Measurements from ENCODE around the gene RENBP.

RENBP gene

DNA sequence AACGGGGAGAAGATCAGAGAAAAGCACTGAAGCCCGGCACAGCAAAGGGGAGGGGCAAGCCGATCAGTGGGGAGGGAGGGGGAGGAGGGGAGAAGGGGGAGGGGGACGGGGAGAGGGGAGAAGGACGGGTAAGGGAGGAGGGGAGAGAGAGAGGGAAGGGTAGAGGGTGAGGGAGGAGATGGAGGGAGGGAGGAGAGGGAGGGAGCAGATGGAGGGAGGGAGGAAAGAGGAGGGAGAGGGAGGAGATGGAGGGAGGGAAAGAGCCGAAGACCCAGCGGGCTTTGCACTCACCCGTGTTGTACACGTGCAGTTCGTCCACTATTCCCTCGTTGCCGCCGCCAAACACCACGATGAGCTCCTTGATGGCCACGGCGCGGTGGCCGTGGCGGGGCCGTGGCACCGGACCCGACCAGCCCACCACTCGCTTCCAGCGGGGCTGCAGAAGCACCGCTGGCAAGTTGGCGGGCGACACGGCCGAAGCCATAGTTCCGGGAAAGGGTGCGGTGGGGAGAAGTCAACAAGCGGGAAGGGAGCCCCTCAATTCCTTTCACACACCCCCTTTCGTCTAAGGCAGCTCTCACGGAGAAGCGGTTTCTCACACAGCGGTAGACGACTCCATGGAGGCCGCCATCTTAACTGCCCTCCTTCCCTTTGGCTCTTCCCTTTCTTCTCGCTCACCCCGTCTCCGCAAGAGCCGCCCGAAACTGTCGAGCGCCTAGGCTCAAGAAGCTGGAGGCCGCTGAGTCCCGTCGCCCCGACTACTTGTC is 26.1 kb upstream of the RENBP start:
- DNase-seq (ENCODE audit: low spot score) = peak; percentile 40

DNA sequence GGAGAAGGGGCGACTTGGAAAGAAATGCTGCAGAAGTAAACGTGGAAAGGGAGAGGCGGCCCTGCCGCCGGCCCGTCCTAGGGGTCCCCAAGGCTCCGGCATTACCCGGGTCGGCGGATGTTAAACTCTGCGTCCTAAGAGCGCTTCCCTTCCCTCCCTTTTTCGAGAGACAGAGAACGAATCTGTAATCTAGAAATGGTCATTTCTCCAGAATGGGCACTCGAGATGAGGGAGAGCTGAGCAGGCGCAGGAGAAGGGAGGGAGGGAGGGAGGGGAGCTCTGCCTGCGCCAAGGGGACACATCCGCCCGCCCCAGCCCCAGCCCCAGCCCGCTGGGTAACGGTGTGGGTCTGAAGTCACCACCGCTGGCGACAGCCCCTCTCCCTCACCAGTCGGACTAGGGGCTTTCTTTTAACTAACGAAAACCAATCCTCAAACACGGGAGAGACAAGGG is 25.5 kb upstream of the RENBP start:
- DNase-seq (ENCODE audit: low spot score) = no peak

DNA sequence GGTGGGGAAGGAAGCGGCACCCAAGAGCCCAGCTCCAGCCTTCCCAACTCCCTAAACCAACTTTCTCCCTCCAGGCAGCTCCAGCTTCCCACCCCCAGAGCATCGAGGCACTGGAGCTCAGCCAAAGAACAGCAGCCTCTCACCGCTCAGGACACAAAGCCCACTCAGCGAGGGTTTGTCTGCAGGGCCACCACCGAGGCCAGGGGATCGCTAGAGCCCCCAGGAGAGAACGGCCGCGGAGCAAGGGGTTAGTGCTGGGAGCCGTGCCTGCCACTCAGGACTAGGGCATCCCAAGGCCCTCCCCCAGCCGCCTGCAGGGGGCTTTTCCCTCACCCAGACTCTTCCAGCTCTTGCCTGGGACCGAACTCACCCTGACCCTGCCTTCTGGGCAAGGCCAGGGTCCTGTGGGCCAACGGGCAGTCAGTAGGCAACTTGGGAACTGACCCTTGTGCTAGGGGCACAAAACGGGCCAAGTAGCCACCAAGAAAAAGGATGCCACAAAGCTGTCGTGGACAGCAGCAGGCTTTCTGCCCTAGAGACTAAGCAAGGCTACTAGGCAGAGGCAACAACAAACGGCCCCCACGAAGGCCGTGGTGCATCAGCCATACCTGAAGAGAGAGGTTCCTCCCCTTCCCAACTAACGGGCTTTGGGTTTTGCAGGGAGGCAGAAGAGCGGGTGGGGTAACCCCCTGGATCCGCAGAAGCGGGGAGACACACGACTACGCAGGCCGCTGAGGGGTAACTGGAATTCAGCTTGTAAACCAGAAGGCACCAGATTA is 24.9 kb upstream of the RENBP start:
- DNase-seq (ENCODE audit: low spot score) = no peak

DNA sequence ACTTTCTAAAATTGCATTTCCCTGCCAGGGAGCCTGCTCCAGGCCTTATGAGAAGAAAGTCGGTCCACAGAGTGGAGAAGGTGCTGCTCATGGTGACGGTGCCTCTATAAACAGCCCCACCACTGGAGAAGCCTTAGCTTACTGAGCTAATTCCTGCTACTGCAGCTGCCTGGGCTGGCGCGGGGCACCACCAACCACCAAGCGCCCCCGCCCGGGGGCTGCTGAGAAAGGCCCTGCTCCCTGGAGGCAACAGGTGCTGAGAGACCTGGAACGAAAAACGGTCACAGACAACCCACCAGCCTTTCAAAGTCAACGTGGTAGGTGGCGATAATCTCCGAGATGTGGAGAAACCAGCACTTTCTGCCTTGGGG is 24.3 kb upstream of the RENBP start:
- peak; percentile 50 for DNase-seq (ENCODE audit: low spot score)

DNA sequence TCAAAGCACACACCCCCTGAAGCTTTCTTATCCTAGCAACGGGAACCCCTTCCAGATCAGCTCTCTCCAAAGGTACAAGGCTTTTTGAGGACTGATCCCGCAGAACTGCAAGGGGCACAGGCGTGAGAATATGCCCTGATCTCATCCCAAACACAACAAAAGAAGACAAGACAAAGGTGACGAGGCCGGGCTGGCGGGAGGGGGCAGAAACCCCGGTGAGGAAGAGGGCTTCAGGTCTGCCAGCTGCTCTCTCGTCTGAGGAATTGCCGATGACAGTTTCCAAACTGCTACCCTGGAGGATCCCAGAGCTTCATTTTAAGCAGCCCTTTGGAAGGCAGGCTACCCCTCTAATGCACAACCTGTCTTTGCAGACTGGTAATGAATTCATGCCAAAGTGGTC is 23.8 kb upstream of the RENBP start:
- DNase-seq (ENCODE audit: low spot score) = no peak

DNA sequence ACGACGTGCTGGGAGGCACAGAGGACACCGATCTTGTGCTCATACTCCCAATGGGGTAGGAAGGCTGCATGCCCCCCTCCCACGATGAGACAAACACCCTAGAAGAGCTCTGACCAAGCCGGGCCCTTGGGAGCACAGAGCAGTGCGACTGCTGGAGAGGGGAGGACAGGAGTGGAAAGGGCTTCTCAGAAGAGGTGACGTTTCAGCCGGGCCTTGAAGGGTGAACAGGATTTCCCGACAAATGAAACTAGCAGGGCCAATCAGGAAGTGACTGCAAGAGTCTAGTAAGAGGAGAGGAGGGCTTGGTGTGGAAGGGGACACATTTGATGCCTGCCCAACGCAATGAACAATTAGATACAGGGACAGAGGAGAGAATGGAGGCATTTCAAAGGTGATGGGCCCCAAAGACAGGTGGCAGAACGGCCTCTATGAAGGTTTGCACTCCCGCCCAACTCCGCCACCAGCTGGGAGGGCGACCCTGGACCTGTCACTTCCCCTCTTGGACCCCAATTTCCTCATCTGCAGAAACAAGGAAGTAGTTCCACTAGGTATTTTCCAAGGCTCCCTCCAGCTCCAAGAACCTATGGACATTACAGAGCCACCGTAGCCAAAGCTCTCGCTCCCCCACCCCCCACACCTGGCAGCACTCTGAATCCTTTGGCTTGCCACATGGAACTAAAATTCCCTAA is 23.2 kb upstream of the RENBP start:
- DNase-seq (ENCODE audit: low spot score) = peak; percentile 45

DNA sequence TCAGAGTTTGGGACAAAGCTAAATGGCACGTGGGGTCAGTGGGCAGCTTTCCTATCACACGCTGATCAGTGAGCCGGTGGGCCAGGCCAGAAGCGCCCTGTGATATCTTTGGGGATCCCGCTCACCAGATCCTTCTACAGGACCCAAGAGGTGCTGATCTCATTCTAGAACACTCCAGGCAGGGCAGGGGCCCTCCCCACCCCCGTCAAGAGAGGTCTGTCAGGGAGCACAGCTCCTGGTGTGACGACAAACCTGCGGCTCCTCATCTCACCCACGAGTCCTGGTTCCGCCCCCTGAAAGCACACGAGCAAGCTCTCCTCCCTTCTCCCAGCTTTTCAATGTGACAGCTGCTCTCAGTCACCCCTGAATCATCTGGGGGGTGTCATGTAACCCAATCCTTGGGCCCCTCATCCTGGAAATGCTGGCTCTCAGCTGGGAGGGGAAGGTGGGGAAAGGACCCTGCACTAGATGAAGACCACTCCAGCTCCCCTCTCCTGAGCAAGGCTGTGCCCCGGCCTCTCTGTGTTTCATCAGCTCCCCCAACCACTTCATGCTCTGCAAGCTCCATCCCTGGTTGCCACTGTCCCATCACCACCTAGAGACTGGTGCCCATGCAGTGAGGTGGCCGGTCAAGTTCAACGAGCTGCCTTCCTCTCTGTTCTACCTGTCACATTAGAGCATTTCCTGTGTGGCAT is 22.5 kb upstream of the RENBP start:
- no peak for DNase-seq (ENCODE audit: low spot score)

DNA sequence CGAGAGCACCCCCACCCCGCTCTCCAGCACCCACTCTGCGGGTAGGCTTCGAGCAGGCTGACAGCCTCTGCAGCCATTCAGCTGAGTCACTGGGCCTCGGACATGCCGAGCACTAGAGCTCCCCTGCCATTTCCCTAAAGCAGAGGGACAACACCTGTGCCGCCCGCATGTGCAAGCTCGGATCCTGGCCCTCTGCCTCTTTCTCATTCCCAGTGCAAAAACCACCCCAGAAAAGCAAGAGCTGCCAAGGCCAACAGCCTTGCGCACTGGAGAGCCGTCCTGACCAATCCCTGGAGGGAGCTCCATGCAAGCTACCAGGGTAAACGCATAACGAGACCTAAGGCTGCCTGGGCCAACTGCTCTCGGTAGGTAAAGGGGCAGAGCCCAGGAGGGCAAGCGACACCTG is 21.8 kb upstream of the RENBP start:
- DNase-seq (ENCODE audit: low spot score) = no peak

DNA sequence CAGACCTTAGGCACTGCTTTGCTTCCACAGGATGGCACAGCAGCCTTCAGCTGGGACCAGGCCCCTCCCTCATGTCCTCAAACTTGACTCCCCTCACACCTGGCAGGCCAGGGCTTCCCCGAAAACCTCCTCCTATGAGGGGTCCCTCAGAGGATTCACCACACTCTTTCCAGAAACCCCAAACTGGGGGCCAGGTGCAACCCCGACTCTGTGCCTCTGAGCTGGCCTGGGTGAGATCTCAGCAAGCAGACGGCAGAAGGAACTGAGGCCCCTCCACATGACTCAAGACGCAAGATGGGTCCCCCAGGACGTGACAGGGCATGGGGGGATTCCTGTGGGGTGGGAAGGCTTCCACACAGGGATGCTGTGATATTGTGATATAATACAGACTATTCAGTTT is 21.0 kb upstream of the RENBP start:
- no peak for DNase-seq (ENCODE audit: low spot score)

DNA sequence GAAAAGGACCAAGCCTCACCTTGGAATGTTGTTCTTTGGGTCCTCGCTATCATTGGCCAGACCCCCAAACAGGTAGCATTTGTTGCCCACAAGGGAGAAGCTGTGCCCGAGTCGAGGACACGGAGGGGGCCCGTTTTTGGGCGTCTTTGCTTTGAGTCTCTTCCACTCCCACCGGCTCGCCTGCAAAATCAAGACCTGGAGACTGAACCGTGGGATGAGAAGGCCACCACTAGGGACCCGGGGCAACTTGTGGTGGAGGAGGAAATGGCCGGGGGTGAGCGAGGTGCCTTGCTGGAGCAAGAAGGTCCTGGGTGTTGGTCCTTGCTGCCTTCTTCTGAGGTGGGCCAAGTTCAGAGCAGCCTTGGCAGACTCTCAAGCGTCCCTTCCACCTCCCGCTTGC is 19.7 kb upstream of the RENBP start:
- DNase-seq (ENCODE audit: low spot score) = no peak

DNA sequence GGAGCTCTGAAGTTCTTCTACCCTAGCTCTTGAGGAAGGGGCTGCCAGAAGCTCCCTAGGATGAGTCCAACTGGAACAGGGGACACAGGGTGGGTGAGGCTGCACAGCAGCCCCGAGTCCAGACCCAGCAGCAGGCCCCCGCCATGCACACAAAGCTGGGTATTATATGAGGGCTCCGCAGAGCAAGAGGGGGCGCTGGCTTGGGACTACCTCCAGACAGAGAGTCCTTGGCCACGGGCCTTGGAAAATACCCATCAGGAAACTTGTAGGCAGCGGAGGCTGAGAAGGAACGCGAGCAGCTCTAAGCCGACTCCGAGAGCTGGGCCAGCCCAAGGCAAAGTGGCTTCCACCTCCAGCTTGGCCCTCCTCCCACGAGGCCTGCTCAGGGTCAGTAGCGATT is 19.1 kb upstream of the RENBP start:
- DNase-seq (ENCODE audit: low spot score) = no peak

DNA sequence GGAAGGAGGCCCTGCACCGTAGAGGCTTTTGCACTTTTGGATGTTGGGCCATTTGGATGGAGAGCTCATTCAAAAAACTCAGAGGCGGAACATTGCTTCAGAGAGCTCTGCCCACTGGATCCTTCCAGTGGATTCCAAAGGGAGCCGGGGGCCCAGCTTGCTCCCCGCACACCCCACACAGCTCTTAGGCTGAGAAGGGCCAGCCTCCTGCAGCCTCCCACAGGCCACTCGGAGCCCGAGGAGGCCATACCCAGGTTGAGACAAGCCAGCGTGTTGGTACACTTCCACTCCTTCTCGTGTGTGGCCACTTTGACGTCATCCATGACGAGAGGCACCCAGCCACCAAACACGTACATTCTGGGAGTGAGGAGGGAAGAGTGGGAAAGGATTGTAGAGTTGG is 16.8 kb upstream of the RENBP start:
- DNase-seq (ENCODE audit: low spot score) = no peak

DNA sequence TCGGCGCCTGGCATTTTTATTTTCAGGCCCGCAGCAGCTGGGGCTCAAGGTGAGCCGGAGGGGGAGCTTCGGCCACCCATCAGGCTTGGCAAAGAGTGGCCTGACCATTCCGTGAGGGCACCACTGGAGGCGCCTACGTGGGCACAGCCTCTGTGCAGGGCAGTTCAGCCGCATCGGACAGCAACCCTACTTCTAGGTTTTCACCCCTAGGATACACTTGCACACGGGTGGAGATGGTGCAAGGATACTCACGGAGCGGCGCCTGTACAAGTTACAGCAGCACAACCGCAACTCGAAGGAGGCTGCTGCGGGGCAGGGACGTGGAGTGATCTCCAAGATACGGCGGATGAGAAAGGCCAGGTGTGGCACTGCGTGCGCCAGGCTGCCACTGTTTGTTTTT is 16.3 kb upstream of the RENBP start:
- no peak for DNase-seq (ENCODE audit: low spot score)

DNA sequence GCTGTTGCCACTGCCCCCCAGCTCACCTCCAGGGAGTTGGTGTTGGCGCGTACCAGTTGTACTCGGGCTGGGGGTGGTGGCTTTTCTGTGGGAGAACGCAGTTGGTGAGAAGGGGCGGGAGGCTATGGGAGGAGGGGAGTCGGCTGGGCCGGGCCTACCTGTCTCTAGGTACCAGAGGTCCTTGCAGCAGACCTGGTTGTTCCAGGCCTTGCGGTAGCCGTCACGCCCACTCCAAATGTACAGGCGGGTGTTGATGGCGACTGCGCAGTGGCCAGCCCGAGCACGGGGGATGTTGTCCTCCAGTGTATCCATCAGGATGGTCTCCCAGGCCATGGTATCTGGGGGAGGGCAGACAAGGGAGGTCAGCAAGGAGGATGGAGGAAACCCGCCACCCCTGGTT is 15.6 kb upstream of the RENBP start:
- DNase-seq (ENCODE audit: low spot score) = no peak

DNA sequence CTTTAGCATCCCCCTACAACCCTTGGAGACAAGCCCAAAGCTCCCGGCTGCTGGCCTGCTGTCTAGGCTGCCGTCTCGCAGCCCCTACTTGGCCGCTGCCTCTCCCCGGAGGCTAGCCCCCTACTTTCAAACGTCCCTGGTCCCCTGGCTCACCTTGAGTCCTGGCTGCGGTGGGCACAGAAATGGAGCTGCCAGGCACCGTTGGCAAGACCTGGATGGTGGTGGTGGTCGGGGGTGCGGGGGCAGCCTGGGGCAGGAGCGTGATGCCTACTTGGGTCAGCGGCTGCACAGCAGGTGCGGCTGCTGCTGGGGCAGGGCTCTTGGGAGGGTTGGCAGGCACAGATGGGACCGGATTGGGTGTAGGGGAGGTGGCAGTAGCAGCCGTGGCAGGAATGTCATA is 15.2 kb upstream of the RENBP start:
- no peak for DNase-seq (ENCODE audit: low spot score)

DNA sequence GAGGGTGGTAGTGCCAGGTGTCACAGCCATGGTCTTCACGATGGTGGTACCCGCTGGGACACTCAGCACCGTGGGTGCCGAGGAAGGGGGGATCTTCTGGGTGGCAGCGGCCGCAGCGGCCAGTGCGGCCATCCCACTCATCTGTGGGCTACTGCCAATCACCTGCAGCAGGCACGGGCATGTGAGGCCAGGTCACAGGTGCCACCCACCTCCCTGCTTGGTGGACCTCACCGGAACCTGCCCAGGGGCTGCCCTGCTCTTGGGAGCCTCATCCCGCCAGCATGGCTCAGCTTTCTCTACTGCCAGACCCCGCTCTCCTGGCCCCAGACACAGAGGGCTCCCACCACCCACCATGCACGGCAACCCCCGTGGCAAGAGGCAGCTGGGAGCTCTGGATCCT is 14.2 kb upstream of the RENBP start:
- no peak for DNase-seq (ENCODE audit: low spot score)

DNA sequence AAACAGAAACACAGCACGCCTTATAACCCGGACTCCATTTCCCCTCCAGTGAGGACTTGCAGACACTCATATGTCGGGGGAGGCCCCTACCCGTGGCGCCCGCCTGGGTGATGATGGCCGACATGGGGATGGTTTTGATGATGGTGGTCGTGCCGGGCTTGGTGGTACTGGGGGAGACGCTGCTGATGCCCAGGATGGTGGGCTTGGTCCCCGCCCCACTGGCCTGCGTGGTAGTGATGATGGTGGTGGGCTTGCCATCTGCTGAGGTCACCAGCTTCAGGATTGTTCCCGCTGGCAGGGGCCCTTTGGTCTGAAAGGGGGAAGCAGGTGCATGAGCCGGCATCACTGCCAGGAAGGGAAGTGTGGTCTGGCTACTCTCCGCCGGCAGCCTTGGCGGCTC is 12.8 kb upstream of the RENBP start:
- DNase-seq (ENCODE audit: low spot score) = no peak

DNA sequence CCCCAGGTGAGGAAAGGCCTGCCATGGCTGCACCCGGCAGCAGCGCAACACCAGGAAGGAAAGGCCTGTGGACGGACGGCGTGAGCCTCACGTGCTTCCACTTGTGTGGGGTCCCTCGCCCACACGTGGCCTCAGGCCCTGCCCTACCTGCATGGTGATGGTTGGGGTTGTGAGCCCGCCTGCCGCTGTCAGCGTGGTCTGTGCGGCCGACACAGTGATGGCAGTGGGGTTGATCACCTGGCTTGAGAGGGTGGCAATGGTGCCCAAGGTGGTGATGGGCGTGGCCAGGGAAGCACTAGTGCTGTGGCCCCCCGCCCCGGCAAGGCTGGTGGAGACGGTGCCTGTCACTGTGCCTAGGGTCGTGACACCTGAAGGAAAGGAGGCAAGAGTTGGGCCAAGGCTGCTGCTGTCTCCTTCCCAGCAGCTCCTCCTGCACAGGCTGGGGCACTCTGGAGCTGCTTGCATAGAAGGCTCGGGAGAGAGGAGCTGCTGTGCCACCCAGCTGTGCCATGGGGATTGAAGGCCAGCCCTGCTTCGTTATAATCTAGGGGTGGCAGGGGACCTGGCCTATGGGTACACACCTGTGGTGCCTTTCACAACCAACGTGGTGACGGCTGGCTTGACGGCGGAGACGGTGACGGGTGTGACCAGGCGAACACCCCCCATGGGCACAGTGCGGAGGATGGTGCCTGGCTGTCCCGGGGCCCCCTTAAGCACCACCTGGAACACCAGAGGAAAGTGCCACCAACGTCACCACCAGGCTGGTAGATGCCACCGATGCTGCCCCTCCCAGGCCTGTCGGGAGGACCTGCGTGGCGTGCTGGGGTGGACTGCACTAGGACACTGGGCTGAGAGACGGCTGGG is 11.8 kb upstream of the RENBP start:
- DNase-seq (ENCODE audit: low spot score) = no peak

DNA sequence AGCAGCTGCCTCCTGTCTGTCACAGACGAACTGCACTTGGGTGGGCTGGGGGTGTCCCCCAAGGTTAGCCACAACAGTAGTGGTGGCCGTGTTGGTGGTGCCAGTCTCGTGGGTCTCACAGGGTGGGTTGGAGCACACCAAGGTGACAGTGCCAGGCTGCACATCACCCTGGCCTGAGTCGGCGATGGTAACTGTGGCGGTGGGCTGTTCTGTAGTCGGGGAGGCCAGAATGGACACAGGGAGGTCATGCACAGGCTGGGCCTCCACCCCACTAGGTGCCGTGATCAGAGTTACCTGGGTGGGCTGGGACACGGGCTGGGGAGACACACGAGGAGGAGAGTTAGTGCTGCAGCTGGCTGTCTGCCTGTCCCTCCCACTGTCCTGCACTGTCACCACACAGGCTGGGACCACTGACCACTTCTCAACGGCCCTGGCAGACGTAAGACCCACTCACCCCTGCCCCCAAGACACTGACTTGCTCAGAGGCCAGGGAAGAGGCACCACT is 10.8 kb upstream of the RENBP start:
- DNase-seq (ENCODE audit: low spot score) = no peak

DNA sequence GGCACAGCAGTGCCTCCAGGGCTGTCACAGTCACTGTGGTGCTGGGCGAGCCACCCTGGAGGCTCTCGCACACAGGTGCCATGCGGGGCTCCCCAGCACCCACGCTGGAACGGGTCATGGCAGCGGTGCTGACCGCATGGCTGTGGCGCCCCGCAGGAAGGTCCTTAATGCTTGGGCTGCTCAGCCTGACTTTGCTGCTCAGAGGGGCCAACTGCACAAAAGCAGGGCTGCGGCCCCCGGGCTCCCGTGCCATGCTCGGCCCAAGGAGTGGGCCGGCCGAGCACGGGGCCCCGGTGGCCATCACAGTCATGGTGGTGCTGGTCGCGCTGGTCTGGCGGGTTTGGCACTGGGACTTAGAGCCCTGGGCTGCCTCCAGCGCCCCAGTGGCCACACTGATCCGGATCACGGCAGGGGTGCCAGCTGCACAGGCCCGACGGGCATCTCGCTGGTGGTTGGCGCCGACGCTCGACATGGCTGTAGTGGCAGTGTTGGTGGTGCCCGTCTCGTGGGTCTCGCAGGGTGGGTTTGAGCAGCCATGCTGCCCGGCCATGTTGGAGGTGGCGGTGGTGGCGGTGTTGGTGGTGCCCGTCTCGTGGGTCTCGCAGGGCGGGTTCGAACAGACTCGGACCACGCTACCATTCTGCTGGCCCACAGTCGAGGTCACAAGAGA is 10.2 kb upstream of the RENBP start:
- no peak for DNase-seq (ENCODE audit: low spot score)
